ENCODE data around the gene GSC2.
A peak's percentile ranks its signal among the peaks of the same experiment; 100 is the strongest.

The GSC2 gene

DNA sequence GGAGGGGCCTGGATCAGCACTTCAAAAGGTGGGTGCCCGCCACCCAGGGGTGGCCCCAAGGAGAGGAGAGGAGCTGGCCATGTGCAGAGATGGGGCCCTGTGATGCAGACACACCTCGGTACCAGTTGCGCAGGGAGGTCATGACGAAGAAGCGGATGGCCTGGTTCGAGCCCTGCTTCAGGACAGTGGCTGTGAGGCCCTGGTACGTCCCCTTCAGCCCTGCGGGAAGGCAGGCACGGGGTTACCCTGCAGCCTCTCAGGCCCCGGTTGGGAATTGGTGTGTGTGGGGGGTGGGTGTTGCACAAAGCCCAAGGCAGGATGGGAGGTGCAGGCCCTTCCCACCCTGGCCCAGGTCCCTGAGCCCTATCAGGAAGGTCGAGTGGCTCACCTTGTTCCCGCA, 26.6 kb upstream of the GSC2 start:
- no peaks in the 10 kb centered on the region for H3K27me3 ChIP-seq (ENCODE audit: control insufficient read depth, insufficient read depth, low read length)
- H3K9me3 ChIP-seq (ENCODE audit: control insufficient read depth, insufficient read depth, low read depth, low read length), result no peaks in the 10 kb centered on the region
- peak overlapping the region; percentile 79 for H3K4me3 ChIP-seq (ENCODE audit: low read depth, low read length)
- peaks cover 29% of the 10 kb centered on the region for H3K36me3 ChIP-seq (ENCODE audit: control insufficient read depth, insufficient read depth, low read length)
- no peak overlapping the region; the same call in 1 of the 2 replicates for H3K27ac ChIP-seq (ENCODE audit: low read depth, low read length)
- no peak overlapping the region for H3K9ac ChIP-seq (ENCODE audit: low read length)
- peaks cover 52% of the 10 kb centered on the region for H3K4me1 ChIP-seq (ENCODE audit: control insufficient read depth, insufficient read depth, low read length)

DNA sequence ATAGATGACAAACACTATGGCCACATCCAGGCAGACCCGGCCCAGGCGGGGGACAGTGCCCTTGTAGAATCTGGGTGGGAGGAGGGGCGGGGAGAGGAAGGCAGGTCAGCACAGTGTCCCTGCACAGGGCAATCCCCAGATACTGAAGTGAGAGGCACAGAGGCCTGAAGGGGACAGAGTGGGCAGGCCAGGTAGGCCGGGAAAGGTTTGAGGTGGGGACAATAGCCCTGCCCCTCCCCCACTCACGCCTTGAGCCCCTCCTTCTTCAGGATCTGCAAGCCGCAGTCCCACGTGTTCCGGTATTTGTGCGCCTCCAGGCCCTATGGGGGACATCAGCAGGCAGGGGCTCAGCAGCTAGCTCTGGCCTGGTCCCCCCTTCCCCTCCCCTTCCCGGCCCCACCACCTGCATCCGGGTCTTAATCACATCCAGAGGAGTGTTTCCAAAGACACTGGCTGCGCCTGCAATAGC, 26.1 kb upstream of the GSC2 start:
- H3K4me3 ChIP-seq (ENCODE audit: low read depth, low read length), result no peak overlapping the region
- H3K9me3 ChIP-seq (ENCODE audit: control insufficient read depth, insufficient read depth, low read depth, low read length), result no peaks in the 10 kb centered on the region
- peaks cover 29% of the 10 kb centered on the region for H3K36me3 ChIP-seq (ENCODE audit: control insufficient read depth, insufficient read depth, low read length)
- H3K27me3 ChIP-seq (ENCODE audit: control insufficient read depth, insufficient read depth, low read length), result peaks cover 1% of the 10 kb centered on the region; the same call in 1 of the 2 replicates
- H3K9ac ChIP-seq (ENCODE audit: low read length), result no peak overlapping the region
- no peak overlapping the region for H3K27ac ChIP-seq (ENCODE audit: low read depth, low read length)
- H3K4me1 ChIP-seq (ENCODE audit: control insufficient read depth, insufficient read depth, low read length), result peaks cover 52% of the 10 kb centered on the region

DNA sequence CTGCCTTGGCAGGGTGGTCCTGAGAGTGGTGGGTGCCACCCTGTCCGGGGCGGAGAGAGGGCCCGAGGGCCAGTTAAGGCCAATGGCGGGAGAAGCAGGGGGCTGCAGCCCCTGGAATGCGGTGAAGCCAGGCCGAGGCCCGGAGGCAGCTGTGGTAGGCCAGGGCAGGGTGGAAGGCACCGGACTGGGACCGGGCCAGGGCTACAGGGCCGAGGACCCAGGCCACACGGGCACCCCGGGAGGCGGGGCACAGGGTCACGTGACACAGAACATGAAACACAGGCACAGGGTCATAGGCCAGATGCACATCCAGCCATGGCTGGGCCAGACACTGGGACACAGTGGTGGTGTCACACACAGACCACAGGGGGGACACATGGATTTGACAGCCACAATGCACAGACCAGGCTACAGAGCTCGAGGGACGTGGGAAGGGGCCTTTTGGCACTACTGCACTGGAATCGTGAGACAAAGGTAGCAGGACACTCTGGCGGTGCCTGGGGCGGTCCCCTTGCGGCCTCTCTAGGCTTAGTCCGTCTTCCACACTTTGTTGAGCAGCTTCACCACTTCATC, 25.6 kb upstream of the GSC2 start:
- no peak overlapping the region for H3K27ac ChIP-seq (ENCODE audit: low read depth, low read length)
- no peaks in the 10 kb centered on the region for H3K9me3 ChIP-seq (ENCODE audit: control insufficient read depth, insufficient read depth, low read depth, low read length)
- H3K36me3 ChIP-seq (ENCODE audit: control insufficient read depth, insufficient read depth, low read length), result peaks cover 29% of the 10 kb centered on the region
- H3K9ac ChIP-seq (ENCODE audit: low read length), result no peak overlapping the region
- H3K4me1 ChIP-seq (ENCODE audit: control insufficient read depth, insufficient read depth, low read length), result peaks cover 54% of the 10 kb centered on the region
- H3K4me3 ChIP-seq (ENCODE audit: low read depth, low read length), result no peak overlapping the region
- H3K27me3 ChIP-seq (ENCODE audit: control insufficient read depth, insufficient read depth, low read length), result peaks cover 6% of the 10 kb centered on the region

DNA sequence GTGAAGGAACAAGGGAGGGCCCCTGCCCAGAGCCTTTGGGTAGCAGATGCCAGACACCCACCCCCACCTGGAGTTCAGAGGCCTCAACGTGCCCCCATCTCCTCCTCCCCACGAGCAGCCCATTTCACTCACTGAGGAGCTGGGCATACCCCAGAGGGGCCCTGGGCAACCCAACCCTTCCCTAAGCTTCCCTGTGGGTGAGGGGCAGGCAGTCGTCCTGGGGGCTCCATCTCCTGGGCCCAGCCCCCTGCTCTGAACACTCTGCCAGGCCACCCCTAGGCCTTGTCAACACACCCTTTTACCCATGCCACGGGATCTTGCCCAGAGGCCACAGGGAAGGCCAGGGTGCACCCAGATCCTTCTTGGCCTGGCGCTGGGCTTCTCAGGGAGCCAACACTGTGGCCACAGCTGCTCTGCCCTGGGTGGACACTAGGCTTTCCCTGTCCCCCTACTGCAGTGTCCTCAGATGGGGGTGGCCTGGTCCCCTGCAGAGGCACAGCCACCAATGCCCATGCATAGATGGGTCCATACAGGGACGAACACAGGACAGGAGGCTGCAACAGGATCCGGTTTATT, 25.0 kb upstream of the GSC2 start:
- peaks cover 12% of the 10 kb centered on the region for H3K27me3 ChIP-seq (ENCODE audit: control insufficient read depth, insufficient read depth, low read length)
- H3K9ac ChIP-seq (ENCODE audit: low read length), result peak overlapping the region; percentile 62
- H3K9me3 ChIP-seq (ENCODE audit: control insufficient read depth, insufficient read depth, low read depth, low read length), result no peaks in the 10 kb centered on the region
- H3K4me1 ChIP-seq (ENCODE audit: control insufficient read depth, insufficient read depth, low read length), result peaks cover 58% of the 10 kb centered on the region
- H3K36me3 ChIP-seq (ENCODE audit: control insufficient read depth, insufficient read depth, low read length), result peaks cover 29% of the 10 kb centered on the region
- H3K4me3 ChIP-seq (ENCODE audit: low read depth, low read length), result no peak overlapping the region
- peak overlapping the region; percentile 54; the same call in 1 of the 2 replicates for H3K27ac ChIP-seq (ENCODE audit: low read depth, low read length)

DNA sequence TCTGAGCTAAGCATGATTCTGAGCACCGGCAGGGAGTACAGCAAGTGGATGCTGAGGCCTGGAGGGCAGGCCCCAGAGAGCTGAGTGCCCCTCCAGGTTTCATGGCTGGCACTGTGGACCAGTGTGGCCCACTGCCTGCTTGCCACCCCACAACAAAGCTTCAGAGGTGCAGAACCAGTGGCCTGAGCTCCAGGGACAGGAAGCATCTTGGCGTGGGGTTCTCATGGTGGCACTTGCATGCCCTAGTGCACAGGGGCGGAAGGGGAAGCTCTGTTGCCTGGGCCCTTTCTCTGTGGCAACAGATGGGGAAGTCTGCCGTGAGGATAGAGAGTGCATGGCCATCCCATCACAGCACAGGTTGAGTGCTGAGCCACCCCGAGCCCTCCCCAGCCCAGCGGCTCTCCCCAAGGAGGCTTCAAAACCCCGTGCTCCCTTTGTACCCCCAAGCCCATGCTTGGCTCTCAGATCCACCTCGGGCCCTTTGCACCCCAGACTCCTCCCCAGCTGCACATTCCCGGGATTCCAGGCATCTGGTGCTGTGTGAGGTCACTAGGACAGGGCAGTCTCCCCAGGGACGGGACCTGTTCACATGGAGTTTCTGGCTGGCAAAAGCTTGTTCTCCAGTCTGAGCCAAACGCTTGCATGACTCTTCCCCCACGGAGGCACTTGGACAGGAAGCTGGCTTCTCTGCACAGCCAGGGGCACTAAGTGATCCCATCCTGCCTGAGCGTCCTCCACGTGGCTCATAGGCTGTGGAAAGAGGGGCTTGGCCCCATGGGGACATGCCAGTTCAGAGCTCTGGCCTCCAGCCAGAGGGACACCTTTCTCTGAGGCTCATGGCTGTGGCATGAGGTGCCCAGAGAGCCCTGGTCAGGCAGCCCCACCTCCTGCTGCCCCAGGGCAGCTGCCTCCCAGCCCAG, 24.3 kb upstream of the GSC2 start:
- Histone ChIP-seq H3K9me3 (ENCODE audit: control insufficient read depth, insufficient read depth, low read depth, low read length) (no peaks in the 10 kb centered on the region), H3K9ac (ENCODE audit: low read length) (peak overlapping the region; percentile 62), H3K27me3 (ENCODE audit: control insufficient read depth, insufficient read depth, low read length) (peaks cover 20% of the 10 kb centered on the region), H3K4me1 (ENCODE audit: control insufficient read depth, insufficient read depth, low read length) (peaks cover 59% of the 10 kb centered on the region), H3K27ac (ENCODE audit: low read depth, low read length) (peak overlapping the region; percentile 54; the same call in 1 of the 2 replicates), H3K36me3 (ENCODE audit: control insufficient read depth, insufficient read depth, low read length) (peaks cover 29% of the 10 kb centered on the region), H3K4me3 (ENCODE audit: low read depth, low read length) (peak overlapping the region; percentile 27; the same call in 1 of the 2 replicates)

DNA sequence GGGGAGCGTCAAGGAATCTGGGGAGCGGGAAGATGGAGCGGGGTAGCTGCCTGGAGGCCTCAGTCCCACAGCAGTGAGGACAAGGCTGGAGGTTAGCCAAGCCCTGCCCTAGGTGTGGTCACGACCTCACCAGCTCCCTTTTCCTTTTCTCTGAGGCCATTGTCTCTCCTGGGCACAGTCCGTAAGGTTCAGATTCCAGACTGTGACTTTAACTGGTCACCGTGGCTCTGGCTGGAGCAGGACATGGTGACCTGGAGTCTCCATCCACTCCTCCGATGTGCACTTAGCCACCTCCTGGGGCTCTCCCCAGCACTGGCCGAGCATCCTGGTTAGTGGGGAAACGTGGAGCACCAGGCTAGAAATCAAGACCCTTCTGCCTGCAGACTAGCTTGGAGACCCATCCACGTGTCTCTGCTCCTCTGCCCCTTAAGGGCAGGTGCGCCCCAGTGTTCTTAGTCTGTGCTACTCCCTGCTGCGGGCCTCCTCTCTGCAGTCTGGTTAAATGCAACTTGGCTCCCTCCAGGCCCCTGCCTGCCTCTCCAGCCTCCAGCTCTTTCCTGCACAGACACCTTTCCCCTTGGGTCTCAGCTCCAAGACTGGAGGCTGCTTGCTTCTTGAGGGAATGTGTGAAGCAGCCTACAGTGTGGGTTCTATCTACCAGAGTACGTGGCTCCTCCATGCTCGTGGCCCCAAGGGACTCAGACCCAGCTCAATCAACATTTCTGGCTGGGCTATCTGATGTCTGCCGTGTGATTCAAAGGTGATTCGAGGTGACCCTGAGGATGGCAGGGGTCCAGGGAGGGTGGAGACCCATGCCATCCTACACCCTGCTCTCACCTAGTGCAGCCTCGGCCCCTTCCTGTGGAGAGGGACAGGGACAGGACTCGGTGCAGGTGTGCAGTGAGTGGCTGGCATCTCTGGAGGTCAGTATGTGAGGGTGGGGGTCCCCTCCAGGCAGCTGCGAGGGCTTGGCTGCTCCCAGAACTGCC, 23.2 kb upstream of the GSC2 start:
- H3K4me1 ChIP-seq (ENCODE audit: control insufficient read depth, insufficient read depth, low read length), result peaks cover 64% of the 10 kb centered on the region
- peak overlapping the region; percentile 13 for H3K9ac ChIP-seq (ENCODE audit: low read length)
- H3K27me3 ChIP-seq (ENCODE audit: control insufficient read depth, insufficient read depth, low read length), result peaks cover 30% of the 10 kb centered on the region
- peak overlapping the region; percentile 83 for H3K4me3 ChIP-seq (ENCODE audit: low read depth, low read length)
- no peak overlapping the region for H3K27ac ChIP-seq (ENCODE audit: low read depth, low read length)
- peaks cover 29% of the 10 kb centered on the region for H3K36me3 ChIP-seq (ENCODE audit: control insufficient read depth, insufficient read depth, low read length)
- no peaks in the 10 kb centered on the region for H3K9me3 ChIP-seq (ENCODE audit: control insufficient read depth, insufficient read depth, low read depth, low read length)

DNA sequence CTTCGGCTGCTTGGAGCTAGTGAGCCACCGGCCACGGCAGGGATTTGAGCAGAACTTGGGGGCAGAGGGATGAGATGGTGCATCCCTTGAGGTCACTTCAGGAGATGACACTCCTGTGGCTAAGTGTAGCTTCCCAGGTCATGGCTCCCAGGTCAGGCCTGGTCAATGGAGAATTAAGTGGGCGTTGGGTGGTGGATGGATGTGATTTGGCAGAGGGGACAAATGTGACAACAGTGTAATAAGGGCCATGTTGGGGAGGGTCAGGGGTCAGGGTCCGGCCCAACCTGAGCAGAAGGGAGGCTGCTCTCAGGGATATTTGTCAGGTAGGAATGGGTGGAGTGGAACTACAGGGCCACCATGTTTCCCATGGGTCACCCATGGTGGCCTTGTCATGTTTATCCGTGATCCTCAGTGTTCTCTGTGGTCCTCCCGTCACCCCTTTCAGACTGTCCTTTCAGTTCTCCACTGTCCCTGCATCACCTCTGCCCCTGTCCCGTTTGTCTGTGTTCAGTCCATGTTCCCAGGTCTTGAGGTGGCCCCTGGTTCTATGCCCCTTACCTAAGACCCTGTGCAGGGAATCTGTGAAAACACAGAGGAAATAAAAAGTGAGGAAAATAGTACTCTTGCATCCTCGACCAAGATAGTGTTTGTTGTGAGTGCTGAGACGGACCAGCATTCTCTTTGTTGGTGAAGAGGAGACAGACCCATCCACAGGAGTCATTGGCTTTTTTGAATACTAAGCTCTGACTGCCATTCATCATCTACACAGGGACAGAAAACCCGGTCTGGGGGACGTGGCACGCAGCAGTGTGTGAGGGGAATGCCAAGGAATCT, 22.3 kb upstream of the GSC2 start:
- Histone ChIP-seq H3K27ac (ENCODE audit: low read depth, low read length) (peak overlapping the region; percentile 96; the same call in 1 of the 2 replicates), H3K4me3 (ENCODE audit: low read depth, low read length) (peak overlapping the region; percentile 83), H3K4me1 (ENCODE audit: control insufficient read depth, insufficient read depth, low read length) (peaks cover 62% of the 10 kb centered on the region), H3K36me3 (ENCODE audit: control insufficient read depth, insufficient read depth, low read length) (peaks cover 29% of the 10 kb centered on the region), H3K9me3 (ENCODE audit: control insufficient read depth, insufficient read depth, low read depth, low read length) (no peaks in the 10 kb centered on the region), H3K9ac (ENCODE audit: low read length) (peak overlapping the region; percentile 98), H3K27me3 (ENCODE audit: control insufficient read depth, insufficient read depth, low read length) (peaks cover 39% of the 10 kb centered on the region)

DNA sequence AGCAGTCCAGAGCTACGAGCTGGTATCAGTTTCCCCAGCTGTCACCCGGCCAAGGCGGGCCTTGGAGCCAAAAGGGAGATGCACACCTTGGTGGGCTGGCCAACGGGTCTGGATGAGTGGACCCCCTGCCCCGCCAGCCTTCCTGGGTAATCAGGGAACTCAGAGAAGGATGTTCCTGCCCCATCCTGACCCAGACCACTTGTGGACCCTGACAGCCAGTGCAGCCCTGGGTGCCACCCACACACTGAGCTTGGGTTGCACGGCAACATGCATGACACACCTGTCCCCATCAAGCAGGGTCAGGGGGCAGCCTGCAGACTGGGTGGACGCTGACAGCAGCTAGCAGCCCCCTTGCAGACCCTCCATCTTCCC, 19.8 kb upstream of the GSC2 start:
- Histone ChIP-seq H3K4me3 (ENCODE audit: low read depth, low read length) (peak overlapping the region; percentile 57), H3K9me3 (ENCODE audit: control insufficient read depth, insufficient read depth, low read depth, low read length) (no peaks in the 10 kb centered on the region), H3K27me3 (ENCODE audit: control insufficient read depth, insufficient read depth, low read length) (peaks cover 54% of the 10 kb centered on the region), H3K4me1 (ENCODE audit: control insufficient read depth, insufficient read depth, low read length) (peaks cover 37% of the 10 kb centered on the region), H3K36me3 (ENCODE audit: control insufficient read depth, insufficient read depth, low read length) (peaks cover 13% of the 10 kb centered on the region), H3K27ac (ENCODE audit: low read depth, low read length) (no peak overlapping the region), H3K9ac (ENCODE audit: low read length) (peak overlapping the region; percentile 10)

DNA sequence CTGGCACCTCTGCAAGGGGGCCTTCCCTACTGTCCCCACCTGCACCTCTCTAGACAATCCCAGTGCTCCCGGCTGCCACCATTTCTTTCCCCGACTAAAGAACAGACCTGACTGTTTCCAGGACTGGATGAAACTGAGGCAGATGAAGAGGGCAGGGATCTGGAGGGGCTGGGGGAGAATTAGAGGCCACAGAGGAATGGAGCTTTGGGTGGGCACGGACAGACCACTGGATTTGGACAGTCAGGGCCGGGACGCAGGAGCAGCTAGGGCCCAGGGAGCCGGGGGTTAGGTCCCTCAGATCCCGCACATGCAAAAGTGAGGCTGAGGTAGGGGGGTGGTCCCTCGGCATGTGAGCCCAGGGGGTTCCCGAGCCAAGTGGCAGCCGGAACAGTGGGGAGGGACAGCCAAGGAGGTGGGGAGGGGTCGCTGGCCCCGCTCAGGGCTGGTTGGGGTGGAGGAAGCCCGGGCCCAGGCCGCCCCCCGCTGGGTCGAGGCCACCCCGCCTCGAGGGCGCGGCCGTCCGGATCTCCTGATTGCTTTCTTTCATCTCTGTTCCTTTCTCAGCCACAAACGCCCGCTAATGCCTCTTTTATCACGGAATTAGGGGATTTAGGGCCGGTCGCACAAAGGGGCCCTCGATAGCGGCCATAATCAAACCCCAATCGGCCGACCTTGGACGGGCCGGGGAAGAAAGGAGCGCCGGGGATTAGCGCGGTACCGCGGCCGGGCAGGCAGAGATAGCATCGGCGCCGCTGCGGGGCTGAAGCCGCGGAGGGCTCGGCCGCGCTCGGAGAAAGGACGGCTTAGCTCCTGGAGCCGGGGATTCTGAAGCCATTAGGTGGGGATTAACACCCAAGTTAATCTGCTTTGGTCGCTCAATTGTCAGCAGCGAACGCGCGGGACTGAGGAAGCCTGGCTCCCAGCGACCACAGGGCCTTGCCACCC, 19.2 kb upstream of the GSC2 start:
- H3K4me1 ChIP-seq (ENCODE audit: control insufficient read depth, insufficient read depth, low read length), result peaks cover 31% of the 10 kb centered on the region
- peaks cover 56% of the 10 kb centered on the region for H3K27me3 ChIP-seq (ENCODE audit: control insufficient read depth, insufficient read depth, low read length)
- no peak overlapping the region for H3K27ac ChIP-seq (ENCODE audit: low read depth, low read length)
- H3K9ac ChIP-seq (ENCODE audit: low read length), result peak overlapping the region; percentile 10
- peaks cover 12% of the 10 kb centered on the region for H3K36me3 ChIP-seq (ENCODE audit: control insufficient read depth, insufficient read depth, low read length)
- peak overlapping the region; percentile 57 for H3K4me3 ChIP-seq (ENCODE audit: low read depth, low read length)
- no peaks in the 10 kb centered on the region for H3K9me3 ChIP-seq (ENCODE audit: control insufficient read depth, insufficient read depth, low read depth, low read length)

Measured in HUES6 (cell line).